CD4-positive, CD25-positive, alpha-beta regulatory T cell (primary cell): Measurements from ENCODE around the gene L3MBTL3. TPM values are rescaled to one million over a fixed set of nuclear protein-coding genes. Genes with fewer than 3 reads are reported as not detected.

Source experiments
- ATAC-seq, 2 donors: fragments of 150-1000 bp; cut with Tn5 transposase; one replicate each; pipeline ENCODE4 v1.10.0; 2021; ENCODE audit warnings: low read depth in 2 of 2, moderate number of reproducible peaks in 2 of 2, moderate library complexity in 1 of 2
- DNase-seq, 3 donors: peaks; one replicate each; pipeline versions ENCODE4 v3.0.0 to v3.0.0-alpha.2; 2012 to 2022; ENCODE audit warnings: mixed read lengths in 1 of 3
- H3K27ac ChIP-seq: one replicate; pipeline ENCODE4 v1.7.0; 2013; ENCODE audit warnings: mild to moderate bottlenecking, low read length; ENCODE audit not compliant: insufficient read depth, poor library complexity, severe bottlenecking
- H3K27me3 ChIP-seq: one replicate; pipeline ENCODE4 v1.7.0; 2013; ENCODE audit warnings: low read length; ENCODE audit not compliant: control insufficient read depth, insufficient read depth
- H3K36me3 ChIP-seq: one replicate; pipeline ENCODE4 v1.7.0; 2013; ENCODE audit warnings: mild to moderate bottlenecking, low read length, moderate library complexity; ENCODE audit not compliant: control insufficient read depth, insufficient read depth
- H3K4me1 ChIP-seq: 2 replicates; pipeline ENCODE4 v1.7.0; 2013; ENCODE audit warnings: mild to moderate bottlenecking, low read length; ENCODE audit not compliant: insufficient read depth, control insufficient read depth, poor library complexity, severe bottlenecking
- H3K4me3 ChIP-seq: one replicate; pipeline ENCODE4 v1.7.0; 2013; ENCODE audit warnings: low read depth, mild to moderate bottlenecking, low read length, moderate library complexity
- H3K9me3 ChIP-seq, 2 experiments: 1 replicate in 1 of 2; 2 replicates in 1 of 2; pipeline ENCODE4 v1.7.0; 2013; ENCODE audit warnings: low read length in 2 of 2, mild to moderate bottlenecking in 1 of 2, moderate library complexity in 1 of 2; ENCODE audit not compliant: control insufficient read depth in 2 of 2
- H3K27ac Mint-ChIP-seq, 3 donors: one replicate each; pipeline ENCODE4 v1.8.0; 2020 to 2022; ENCODE audit warnings: mild to moderate bottlenecking in 3 of 3, mixed read lengths in 3 of 3, moderate library complexity in 2 of 3
- H3K27me3 Mint-ChIP-seq: one replicate; pipeline ENCODE4 v1.8.0; 2022; ENCODE audit warnings: mild to moderate bottlenecking, mixed read lengths
- H3K36me3 Mint-ChIP-seq: one replicate; pipeline ENCODE4 v1.8.0; 2020; ENCODE audit warnings: mixed read lengths
- H3K4me1 Mint-ChIP-seq, 4 donors: one replicate each; pipeline ENCODE4 v1.8.0; 2020 to 2022; ENCODE audit warnings: mixed read lengths in 4 of 4, mild to moderate bottlenecking in 1 of 4
- H3K4me3 Mint-ChIP-seq, 4 donors: one replicate each; pipeline ENCODE4 v1.8.0; 2020 to 2022; ENCODE audit warnings: mild to moderate bottlenecking in 4 of 4, mixed read lengths in 4 of 4, moderate library complexity in 3 of 4
- H3K9me3 Mint-ChIP-seq, 7 donors: one replicate each; pipeline ENCODE4 v1.8.0; 2020 to 2022; ENCODE audit warnings: mixed read lengths in 7 of 7, mild to moderate bottlenecking in 3 of 7, moderate library complexity in 2 of 7
- polyA plus RNA-seq, 4 donors: library from polyadenylated mRNA; unstranded; fragments of 300-500 nt; fragmentation: Illumina TruSeq; gene quantifications; one replicate each; pipeline ENCODE4 v1.2.3, GENCODE V29; 2021
- total RNA-seq: library from RNA; stranded (reverse); gene quantifications from one replicate; pipeline ENCODE4 v1.2.3, GENCODE V29; 2022

The L3MBTL3 gene
- total and polyA plus RNA-seq, 5 donors from 2014 or later = 5.2 to 66.4 (median 7.8) TPM

GRCh38 chr6:130057495-130057894 is 39.1 kb downstream of the L3MBTL3 start:
- Mint-ChIP-seq H3K27ac (no peak overlapping the region), H3K4me1 (peaks cover 8 to 34% (median 19%) of the 10 kb centered on the region in 4 donors), H3K4me3 (no peak overlapping the region), H3K27me3 (no peaks in the 10 kb centered on the region), H3K36me3 (peaks cover 57% of the 10 kb centered on the region), H3K9me3 (no peaks in the 10 kb centered on the region)
- H3K4me1 ChIP-seq = no peaks in the 10 kb centered on the region
- no peak overlapping the region for H3K4me3 ChIP-seq
- DNase-seq (no peak), ATAC-seq (no peak)
- no peaks in the 10 kb centered on the region for H3K9me3 ChIP-seq
- no peaks in the 10 kb centered on the region for H3K27me3 ChIP-seq
- H3K36me3 ChIP-seq = peaks cover 76% of the 10 kb centered on the region
- no peak overlapping the region for H3K27ac ChIP-seq

GRCh38 chr6:130063806-130064205 is 45.4 kb downstream of the L3MBTL3 start:
- H3K27me3 ChIP-seq = no peaks in the 10 kb centered on the region
- no peaks in the 10 kb centered on the region for H3K4me1 ChIP-seq
- ATAC-seq (no peak), DNase-seq (no peak)
- peak overlapping the region in 2 of 3 donors; percentile 48 to 81 for H3K27ac Mint-ChIP-seq
- no peak overlapping the region for H3K27ac ChIP-seq
- peaks cover 9 to 12% (median 11%) of the 10 kb centered on the region in 4 donors for H3K4me1 Mint-ChIP-seq
- H3K27me3 Mint-ChIP-seq = no peaks in the 10 kb centered on the region
- H3K36me3 ChIP-seq = peaks cover 70% of the 10 kb centered on the region
- H3K9me3 ChIP-seq = no peaks in the 10 kb centered on the region
- no peak overlapping the region for H3K4me3 ChIP-seq
- no peaks in the 10 kb centered on the region for H3K9me3 Mint-ChIP-seq
- peaks cover 58% of the 10 kb centered on the region for H3K36me3 Mint-ChIP-seq
- H3K4me3 Mint-ChIP-seq = no peak overlapping the region

- peaks cover 67% of the 10 kb centered on the region for H3K36me3 ChIP-seq
- H3K36me3 Mint-ChIP-seq = peaks cover 62% of the 10 kb centered on the region
- H3K4me3 ChIP-seq = no peak overlapping the region
- peaks cover 9 to 23% (median 16%) of the 10 kb centered on the region in 4 donors for H3K4me1 Mint-ChIP-seq
- no peaks in the 10 kb centered on the region for H3K27me3 ChIP-seq
- H3K27ac ChIP-seq = no peak overlapping the region
- no peaks in the 10 kb centered on the region for H3K9me3 ChIP-seq
- H3K27me3 Mint-ChIP-seq = no peaks in the 10 kb centered on the region
- ATAC-seq (no peak), DNase-seq (no peak)
- peaks cover 4% of the 10 kb centered on the region for H3K4me1 ChIP-seq
- peak overlapping the region in 1 of 3 donors; percentile 83 for H3K27ac Mint-ChIP-seq
- no peak overlapping the region for H3K4me3 Mint-ChIP-seq
- no peaks in the 10 kb centered on the region for H3K9me3 Mint-ChIP-seq
Measured at GRCh38 chr6:130065609-130066156, 47.3 kb downstream of the L3MBTL3 start.

GRCh38 chr6:130069485-130069884 is 51.1 kb downstream of the L3MBTL3 start:
- Mint-ChIP-seq H3K4me3 (no peak overlapping the region), H3K36me3 (peaks cover 47% of the 10 kb centered on the region), H3K9me3 (no peaks in the 10 kb centered on the region)

GRCh38 chr6:130070326-130070725 is 51.9 kb downstream of the L3MBTL3 start:
- Histone ChIP-seq H3K4me1 (peaks cover 9% of the 10 kb centered on the region), H3K27ac (no peak overlapping the region), H3K4me3 (peak overlapping the region; percentile 7), H3K36me3 (peaks cover 54% of the 10 kb centered on the region), H3K9me3 (no peaks in the 10 kb centered on the region), H3K27me3 (no peaks in the 10 kb centered on the region)
- peak overlapping the region in 3 of 4 donors; percentile 9 to 63 (median 39) for H3K4me3 Mint-ChIP-seq
- H3K27ac Mint-ChIP-seq = peak overlapping the region in 2 of 3 donors; percentile 66 to 80
- H3K9me3 Mint-ChIP-seq = no peaks in the 10 kb centered on the region
- ATAC-seq = no peak
- no peaks in the 10 kb centered on the region for H3K27me3 Mint-ChIP-seq
- peaks cover 51% of the 10 kb centered on the region for H3K36me3 Mint-ChIP-seq
- peaks cover 6 to 31% (median 15%) of the 10 kb centered on the region in 4 donors for H3K4me1 Mint-ChIP-seq
- no peak for DNase-seq

More at GRCh38 chr6:130069485-130069884, 51.1 kb downstream of the L3MBTL3 start:
- H3K27ac ChIP-seq = no peak overlapping the region
- DNase-seq (no peak), ATAC-seq (no peak)
- H3K4me3 ChIP-seq = no peak overlapping the region
- H3K9me3 ChIP-seq = no peaks in the 10 kb centered on the region
- H3K4me1 ChIP-seq = peaks cover 9% of the 10 kb centered on the region
- no peaks in the 10 kb centered on the region for H3K27me3 ChIP-seq
- Mint-ChIP-seq H3K27me3 (no peaks in the 10 kb centered on the region), H3K27ac (peak overlapping the region in 2 of 3 donors; percentile 2 to 38), H3K4me1 (peaks cover 5 to 23% (median 11%) of the 10 kb centered on the region in 4 donors)
- peaks cover 58% of the 10 kb centered on the region for H3K36me3 ChIP-seq

- Mint-ChIP-seq H3K27ac (peak overlapping the region; percentile 51 to 80 (median 66)), H3K4me3 (peak overlapping the region in 2 of 4 donors; percentile 13 to 63), H3K27me3 (no peaks in the 10 kb centered on the region), H3K36me3 (peaks cover 51% of the 10 kb centered on the region), H3K9me3 (no peaks in the 10 kb centered on the region), H3K4me1 (peaks cover 7 to 36% (median 19%) of the 10 kb centered on the region in 4 donors)
- no peaks in the 10 kb centered on the region for H3K27me3 ChIP-seq
- no peaks in the 10 kb centered on the region for H3K9me3 ChIP-seq
- peak overlapping the region; percentile 15 for H3K4me3 ChIP-seq
- peaks cover 52% of the 10 kb centered on the region for H3K36me3 ChIP-seq
- no peak for DNase-seq
- ATAC-seq = no peak
- no peak overlapping the region for H3K27ac ChIP-seq
- H3K4me1 ChIP-seq = peaks cover 9% of the 10 kb centered on the region
Measured at GRCh38 chr6:130070792-130071191, 52.4 kb downstream of the L3MBTL3 start.

- Mint-ChIP-seq H3K4me1 (peaks cover 18 to 40% (median 27%) of the 10 kb centered on the region in 4 donors), H3K36me3 (peaks cover 30% of the 10 kb centered on the region), H3K27ac (peak overlapping the region in 2 of 3 donors; percentile 31 to 40), H3K4me3 (no peak overlapping the region), H3K9me3 (no peaks in the 10 kb centered on the region), H3K27me3 (no peaks in the 10 kb centered on the region)
- Histone ChIP-seq H3K36me3 (peaks cover 36% of the 10 kb centered on the region), H3K9me3 (no peaks in the 10 kb centered on the region), H3K4me3 (no peak overlapping the region), H3K27me3 (no peaks in the 10 kb centered on the region), H3K27ac (no peak overlapping the region), H3K4me1 (peaks cover 2% of the 10 kb centered on the region)
- no peak for ATAC-seq
- DNase-seq = no peak
Measured at GRCh38 chr6:130075879-130076460, 57.6 kb downstream of the L3MBTL3 start.

- no peak overlapping the region for H3K4me3 ChIP-seq
- Mint-ChIP-seq H3K36me3 (peaks cover 28% of the 10 kb centered on the region), H3K4me1 (peaks cover 18 to 40% (median 27%) of the 10 kb centered on the region in 4 donors), H3K27me3 (no peaks in the 10 kb centered on the region), H3K9me3 (no peaks in the 10 kb centered on the region), H3K4me3 (no peak overlapping the region), H3K27ac (peak overlapping the region in 1 of 3 donors; percentile 43)
- ATAC-seq = no peak
- peak in 2 of 3 donors; percentile 37 to 57 for DNase-seq
- H3K36me3 ChIP-seq = peaks cover 33% of the 10 kb centered on the region
- no peaks in the 10 kb centered on the region for H3K27me3 ChIP-seq
- no peaks in the 10 kb centered on the region for H3K4me1 ChIP-seq
- H3K27ac ChIP-seq = no peak overlapping the region
- no peaks in the 10 kb centered on the region for H3K9me3 ChIP-seq
Measured at GRCh38 chr6:130076512-130076911, 58.1 kb downstream of the L3MBTL3 start.
